HG03175 (cell line): ENCODE measurements around the gene CAD.
"Not testable (repeated sequence)": the region's sequence is repeated elsewhere in the genome, so short reads cannot be mapped to it uniquely, and the experiment has no call there.

Experiments used
- ATAC-seq: cut with Tn5 transposase; IDR thresholded peaks from one replicate; pipeline ENCODE4 v1.9.1; 2021; ENCODE audit warnings: mild to moderate bottlenecking, moderate library complexity; ENCODE audit not compliant: unreplicated experiment

The CAD gene

DNA sequence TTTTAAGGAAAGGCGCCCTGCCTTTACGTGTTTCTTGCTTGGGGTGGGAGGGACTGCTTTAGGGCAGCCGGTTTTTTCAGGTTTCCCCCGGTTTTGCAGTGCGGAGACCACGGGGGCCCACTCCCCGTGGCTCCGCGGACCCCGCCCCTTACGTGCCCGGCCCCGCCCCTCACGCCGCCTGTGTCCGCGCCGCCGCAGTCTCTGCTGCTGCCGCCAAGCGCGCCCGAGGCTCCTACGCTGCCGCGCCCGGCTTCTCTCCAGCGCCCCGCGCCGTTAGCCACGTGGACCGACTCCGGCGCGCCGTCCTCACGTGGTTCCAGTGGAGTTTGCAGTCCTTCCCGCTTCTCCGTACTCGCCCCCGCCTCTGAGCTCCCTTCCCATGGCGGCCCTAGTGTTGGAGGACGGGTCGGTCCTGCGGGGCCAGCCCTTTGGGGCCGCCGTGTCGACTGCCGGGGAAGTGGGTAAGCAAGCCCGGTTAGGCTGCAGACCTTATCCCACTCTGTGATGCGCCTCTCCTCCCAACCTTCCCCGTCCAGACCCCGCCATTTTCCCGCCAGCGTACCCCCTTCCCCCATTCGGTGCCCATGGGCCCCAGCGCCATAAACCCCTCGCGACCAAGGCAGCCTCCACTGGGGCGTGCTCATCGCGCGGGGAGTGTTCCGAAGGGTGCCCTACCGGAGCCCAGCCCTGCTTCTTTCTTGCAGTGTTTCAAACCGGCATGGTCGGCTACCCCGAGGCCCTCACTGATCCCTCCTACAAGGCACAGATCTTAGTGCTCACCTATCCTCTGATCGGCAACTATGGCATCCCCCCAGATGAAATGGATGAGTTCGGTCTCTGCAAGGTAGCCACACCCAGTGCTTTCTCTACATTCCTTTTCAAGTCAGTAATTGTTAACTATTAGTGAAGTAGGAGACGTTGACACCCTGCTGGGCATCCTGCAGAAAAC is at the start of gene CAD:
Gene CAD, plus strand, starts transcription at position 197 of the 949 bp plus-strand sequence. Its CDS starts 183 bp downstream, at position 380.
- ATAC-seq, result peak; percentile 72

DNA sequence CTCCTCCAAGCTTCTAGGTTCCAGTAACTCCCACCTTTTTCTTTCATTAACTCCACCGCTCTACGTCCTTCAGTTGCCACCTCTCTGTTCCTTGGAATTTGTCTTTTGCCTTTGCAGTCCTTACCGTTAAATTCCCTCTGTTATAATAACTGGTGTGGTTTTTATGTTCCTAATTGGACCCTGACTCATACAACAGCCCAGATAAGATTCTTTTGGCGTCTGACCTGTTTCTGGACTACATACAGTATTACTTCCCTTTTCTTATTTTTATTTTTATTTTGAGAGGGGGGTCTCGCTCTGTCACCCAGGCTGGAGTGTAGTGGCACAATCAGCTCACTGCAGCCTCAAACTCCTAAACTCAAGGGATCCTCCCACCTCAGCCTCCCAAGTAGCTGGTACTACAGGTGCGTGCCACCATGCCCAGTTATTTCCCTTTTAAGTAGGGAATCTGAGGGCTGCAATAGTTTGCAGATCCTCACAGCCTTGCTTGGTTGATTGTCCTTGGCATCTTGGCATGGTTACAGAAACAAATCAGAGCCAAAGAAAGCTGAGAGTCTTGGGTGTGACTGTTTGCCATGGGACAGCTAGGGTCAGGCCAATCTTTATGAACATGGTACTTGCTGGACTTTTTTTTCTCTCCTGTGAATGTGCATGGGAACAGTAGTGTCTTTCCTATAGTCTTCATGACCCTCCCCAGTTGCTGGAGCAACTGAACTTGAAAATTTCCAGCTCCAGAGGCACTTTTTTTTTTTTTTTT is 46.4 kb upstream of the CAD start:
- ATAC-seq, result no peak

DNA sequence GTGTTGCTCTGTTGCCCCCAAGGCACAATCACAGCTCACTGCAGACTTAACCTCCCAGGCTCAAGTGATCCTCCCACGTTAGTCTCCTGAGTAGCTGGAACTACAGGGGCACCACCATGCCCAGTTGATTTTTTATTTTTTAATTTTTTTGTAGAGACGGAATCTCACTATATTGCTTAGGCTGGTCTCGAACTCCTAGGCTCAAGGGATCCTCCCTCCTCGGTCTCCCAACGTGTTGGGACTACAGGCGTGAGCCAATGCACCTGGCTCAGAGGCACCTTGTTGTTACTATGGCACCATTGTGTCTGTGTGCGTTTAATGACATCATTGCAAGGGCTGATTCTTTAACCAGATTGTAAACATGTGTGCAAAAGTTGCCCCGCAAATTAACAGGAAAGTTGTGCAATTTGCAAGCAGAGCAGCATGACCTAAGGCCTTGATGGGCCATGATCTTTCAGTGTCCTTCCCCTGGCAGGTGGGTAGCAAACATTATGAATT is 45.8 kb upstream of the CAD start:
- no peak for ATAC-seq

DNA sequence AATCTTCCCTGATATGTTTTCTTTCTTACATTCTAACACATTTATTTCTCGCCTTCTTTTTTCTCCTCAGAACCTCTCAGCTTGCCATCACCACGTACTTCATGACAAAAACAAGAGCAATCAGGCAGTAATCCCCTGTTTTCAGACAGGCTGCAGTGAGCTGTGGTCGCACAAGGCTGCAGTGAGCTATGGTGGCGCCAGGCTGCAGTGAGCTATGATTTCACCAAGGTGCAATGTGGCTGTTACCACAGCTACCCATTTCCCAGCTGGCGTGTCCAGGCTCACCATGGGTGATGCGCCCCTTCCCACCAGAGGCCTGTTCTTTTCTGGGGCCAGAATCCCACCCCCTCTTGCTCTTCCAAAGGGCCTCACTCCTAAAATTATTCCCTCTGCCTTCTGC is 42.5 kb upstream of the CAD start:
- ATAC-seq, result no peak

DNA sequence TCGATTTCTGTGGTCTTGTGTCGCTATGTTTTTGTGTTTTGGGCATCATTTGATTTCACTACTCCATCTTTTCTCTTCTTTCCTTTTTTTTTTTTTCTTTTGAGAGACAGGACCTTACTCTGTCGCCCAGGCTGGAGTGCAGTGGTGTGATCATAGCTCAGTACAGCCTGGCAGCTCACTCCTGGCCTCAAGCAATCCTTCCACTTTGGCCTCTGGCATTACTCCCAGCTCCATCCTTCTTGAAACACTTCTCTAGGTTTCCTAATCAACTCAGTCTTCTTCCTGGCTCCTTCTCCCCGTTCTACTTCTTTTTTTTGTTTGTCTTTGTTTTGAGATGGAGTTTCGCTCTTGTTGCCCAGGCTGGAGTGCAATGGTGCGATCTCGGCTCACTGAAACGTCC is 41.8 kb upstream of the CAD start:
- ATAC-seq, result no peak

DNA sequence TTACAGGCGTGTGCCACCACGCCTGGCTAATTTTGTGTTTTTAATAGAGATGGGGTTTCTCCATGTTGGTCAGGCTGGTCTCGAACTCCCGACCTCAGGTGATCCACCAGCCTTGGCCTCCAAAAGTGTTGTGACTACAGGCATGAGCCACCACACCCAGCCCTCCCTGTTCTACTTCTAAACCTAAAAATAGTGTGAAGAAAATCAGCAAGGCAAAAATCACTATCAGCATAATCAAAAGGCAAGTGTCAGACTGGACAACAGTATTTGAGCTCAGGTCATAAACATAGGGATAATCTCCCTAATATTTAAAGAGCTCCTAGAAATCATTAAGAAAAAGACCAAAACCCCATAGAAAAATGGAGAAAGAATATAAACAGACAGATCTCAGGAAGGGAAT is 41.4 kb upstream of the CAD start:
- ATAC-seq, result not testable (repeated sequence)

DNA sequence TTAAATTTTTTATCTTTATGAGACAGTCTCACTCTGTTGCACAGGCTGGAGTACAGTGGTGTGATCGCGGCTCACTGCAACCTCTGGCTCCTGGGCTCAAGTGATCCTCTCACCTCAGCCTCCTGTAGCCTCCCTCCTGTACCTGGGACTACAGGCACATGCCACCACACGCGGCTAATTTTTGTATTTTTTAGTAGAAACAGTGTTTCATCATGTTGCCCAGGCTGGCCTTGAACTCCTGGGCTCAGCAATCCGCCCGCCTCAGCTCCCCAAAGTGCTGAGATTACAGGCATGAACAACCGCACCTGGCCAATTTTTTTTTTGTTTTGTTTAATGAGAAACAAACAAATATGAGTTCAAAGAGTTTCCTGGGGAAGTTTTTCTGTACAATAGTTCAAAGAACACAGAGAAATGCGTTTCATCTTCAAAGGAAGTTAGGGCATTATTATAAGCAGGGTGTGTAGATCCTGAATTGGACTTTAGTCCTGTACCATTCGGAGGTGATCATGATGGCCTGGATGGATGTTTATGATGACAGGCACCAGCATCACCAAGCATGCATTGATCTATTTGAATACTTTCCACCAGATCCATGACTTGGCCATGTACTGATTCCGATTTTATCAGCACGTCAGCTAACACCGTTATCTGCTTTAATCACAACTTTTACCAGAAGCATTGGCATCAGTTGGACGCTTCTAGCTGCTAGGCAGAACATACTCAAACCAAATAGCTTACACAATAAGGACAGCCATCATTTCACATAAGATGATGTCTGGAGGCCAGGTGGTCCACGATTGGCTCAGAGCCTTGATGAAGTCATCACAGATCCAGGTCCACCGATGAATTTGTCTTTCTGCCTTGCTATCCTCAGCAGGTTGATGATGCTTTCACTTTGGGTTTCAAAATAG is 39.5 kb upstream of the CAD start:
- ATAC-seq, result no peak

DNA sequence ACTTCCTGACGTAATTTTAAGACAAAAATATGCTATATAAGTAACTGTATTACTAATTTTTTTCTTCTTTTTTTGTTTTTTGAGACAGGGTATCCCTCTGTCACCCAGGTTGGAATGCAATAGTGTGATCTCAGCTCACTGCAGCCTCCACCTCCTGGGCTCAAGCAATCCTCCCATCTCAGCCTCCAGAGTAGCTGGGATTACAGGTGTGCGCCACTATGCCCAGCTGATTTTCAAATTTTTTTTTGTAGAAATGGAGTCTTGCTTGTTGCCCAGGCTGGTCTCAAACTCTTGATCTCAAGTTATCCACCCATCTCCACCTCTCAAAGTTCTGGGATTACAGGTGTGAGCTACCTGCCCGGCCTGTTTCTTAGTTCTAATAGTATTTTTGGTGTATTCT is 38.7 kb upstream of the CAD start:
- ATAC-seq, result no peak

DNA sequence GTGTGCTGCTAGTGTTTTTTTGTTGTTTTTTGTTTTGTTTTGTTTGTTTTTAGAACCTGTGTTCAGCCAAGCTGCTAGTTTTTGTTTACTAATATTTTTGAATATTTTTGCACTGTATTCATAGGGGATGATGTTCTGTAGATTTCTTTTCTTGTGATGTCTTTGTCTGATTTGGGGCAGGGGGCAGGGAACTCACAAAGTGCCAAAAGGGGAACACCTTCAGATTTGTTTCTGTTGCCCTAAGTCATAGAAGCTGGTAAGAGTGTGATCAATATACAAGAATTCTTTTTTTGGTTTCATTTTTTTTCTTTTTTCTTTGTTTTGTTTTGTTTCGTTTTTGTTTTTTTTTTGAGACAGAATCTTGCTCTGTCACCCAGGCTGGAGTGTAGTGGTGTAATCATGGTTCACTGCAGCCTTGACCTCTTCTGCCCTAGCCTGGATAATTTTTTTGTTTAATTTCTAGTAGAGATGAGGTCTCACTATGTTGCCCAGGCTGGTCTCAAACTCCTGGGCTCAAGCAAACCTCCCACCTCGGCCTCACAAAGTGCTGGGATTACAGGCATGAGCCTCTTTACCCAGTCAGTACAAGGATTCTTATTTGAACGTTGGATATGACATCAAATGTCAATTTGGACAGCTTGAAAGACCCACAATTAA is 37.7 kb upstream of the CAD start:
- ATAC-seq, result no peak

DNA sequence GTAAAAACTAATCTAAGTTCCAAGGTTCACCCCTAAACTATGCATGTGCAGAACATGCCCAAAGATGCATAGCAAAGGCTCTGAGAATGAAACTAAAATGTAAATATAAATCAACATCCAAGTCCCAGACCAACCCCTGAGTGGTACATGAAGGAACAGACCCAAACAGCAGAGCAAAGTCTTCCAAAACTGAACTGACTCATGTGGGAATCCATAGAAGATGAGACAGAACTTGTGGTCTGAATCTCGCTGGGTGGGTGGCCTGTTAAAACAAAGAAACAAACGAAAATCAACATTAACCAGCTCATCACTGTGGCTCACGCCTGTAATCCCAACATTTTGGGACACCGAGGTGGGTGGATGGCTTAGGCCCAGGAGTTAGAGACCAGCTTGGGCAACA is 34.8 kb upstream of the CAD start:
- ATAC-seq, result no peak

DNA sequence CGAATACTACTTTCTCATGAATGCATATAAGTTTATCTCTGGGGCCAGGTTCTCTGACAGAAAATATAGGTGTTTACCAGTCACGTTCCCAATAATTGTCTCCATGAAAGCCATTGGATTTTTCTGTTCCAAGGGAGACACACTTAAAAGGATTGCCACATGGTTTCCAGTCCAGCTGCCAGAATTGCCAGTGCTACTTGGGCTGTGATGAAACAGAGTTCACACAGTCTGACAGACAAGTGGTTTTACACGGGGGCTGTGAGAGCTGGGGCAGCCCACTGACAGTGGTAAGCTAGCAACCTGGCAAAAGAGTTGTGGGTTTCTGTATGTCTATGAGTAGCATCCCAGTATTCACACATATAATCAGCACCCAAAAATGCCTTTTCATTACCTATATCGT is 33.1 kb upstream of the CAD start:
- no peak for ATAC-seq

DNA sequence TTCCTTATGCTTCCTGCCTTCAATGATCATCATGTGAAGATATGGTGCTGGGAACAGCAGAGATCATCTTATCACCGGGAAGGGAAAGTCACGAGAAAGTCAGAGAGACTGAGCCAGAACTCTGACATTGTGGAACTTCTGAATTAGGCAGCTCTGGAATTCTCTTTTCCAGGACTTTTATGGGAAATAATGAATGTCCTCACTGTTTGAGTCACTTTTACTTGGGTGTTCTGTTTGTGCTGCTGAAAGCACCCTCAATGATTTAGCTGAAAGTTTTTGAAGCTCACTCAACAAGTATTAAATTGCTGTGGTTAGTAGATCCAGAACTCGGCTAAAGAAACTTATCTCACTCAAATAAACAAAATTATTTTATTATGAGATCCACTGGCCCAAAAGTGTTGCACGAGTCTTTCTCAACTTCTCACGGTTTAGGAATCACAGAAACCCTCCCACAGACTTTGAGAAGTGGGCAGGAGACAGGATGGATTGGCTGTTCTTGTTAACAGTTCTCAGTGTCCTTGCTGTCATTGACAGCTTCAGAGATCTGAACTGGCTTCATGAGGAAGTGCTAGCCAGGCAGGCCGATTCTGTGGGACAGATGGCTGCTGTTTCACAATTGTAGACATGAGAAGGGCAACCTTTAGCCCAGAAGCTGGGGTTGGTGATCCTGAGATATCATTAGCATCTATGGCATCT is 31.7 kb upstream of the CAD start:
- no peak for ATAC-seq

DNA sequence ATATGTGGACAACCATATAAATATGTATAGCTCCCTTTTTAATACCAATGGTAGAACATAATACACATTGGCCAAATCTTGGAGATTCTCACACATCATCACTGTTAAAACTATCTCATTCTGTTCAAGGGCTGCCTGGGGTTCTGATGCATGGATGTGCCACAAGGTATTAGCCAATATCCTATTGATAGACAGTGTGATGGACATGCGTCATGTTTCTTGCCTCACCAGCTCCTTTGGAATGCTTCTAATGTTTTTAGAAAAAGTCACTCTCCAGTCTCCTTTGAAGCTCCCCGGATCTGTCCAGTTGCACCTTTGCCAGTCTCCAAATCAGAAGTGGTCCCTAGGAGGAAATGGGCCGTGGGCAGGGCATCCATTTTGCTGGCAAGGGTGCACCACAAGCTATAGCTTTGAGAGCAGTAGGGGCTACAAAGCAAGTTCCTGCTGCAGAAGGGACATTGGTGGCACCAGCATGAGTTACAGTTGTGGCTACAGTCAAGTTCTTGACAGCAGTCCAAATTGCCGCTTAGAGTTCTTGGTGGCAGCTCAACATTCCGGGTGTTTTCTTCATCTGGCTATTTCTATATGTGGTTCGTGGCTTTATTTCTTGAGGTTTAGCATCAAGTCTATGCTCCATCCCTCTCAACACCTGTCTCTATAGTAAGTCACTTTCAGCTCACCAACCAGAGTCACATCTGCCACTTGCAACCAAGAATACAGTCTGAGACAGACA is 30.4 kb upstream of the CAD start:
- no peak for ATAC-seq

DNA sequence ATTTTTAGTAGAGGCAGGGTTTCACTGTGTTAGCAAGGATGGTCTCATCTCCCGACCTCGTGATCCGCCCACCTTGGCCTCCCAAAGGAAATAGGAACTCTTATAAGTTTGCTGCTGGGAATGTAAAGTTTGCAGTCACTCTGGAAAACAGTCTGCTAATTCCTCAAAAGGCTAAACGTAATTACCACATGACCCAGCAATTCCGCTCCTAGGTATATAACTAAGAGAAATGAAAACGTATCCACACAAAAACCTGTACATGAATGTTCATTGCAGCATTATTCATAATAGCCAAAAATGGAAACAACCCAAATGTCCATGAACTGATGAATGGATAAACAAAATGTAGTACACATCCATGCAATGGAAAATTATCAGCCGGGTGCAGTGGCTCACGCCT is 27.2 kb upstream of the CAD start:
- no peak for ATAC-seq

DNA sequence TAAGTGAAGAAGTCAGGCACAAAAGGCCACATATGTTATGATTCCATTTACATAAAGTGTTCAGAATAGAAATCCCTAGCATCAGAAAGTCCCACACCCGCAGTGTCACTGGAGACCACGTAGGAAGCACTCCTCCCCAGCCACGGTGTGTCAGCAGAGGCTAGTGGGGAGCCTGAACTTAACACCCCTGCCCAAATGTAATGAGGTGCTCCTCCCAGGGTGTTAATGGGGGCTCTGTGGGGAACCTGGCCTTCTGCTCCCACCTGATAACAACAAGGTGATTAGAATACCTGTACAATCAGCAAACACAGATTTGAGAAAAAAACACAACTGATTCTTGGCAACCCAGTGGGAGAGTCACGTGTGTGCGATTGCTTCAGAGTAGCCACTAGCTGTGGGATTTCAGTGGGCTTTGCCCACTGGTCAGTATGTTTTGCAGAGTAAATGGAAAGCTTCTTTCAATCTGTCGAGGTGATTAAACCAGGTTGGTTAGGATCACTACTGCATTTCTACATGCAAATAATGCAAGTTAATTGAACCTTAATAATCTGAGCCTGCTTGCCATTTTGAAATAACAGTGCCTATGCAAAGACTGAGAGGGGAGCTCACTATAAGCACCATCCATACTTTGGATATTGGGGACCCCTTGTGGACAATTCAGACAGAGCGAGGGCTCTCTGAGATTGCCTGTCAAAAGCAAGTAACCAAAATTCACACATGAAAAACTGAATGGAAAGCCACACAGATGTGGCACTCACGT is 25.9 kb upstream of the CAD start:
- ATAC-seq, result no peak

DNA sequence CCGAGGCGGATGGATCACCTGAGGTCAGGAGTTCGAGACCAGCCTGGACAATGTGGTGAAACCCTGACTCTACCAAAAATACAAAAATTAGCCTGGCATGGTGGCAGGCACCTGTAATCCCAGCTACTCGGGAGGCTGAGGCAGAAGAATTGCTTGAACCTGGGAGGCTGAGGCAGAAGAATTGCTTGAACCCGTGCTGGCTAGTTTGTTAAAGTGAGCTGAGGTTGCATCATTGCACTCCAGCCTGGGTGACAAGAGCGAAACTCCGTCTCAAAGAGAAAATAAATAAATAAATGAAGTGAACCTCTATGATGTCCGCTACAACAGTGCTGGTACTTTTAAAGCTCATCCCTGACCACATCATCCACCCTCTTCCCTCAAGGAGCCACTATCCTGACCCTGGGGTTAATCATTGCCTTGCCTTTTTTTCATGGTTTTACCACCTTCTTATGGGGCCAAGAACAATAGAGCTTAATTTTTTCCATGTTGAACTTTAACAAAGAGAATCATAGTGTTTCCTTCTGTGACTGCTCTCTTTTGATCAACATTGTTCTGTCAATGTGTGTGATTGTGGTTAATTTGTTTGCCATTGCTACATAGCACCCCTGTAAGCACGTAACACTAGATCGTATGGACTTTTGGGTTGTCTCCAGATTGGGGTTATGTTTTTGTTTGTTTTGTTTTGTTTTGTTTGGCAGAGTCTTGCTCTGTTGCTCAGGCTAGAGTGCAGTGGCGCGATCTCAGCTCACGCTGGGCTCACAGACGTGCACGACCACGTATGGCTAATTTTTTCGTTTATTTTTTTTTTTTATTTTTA is 22.4 kb upstream of the CAD start:
- no peak for ATAC-seq

DNA sequence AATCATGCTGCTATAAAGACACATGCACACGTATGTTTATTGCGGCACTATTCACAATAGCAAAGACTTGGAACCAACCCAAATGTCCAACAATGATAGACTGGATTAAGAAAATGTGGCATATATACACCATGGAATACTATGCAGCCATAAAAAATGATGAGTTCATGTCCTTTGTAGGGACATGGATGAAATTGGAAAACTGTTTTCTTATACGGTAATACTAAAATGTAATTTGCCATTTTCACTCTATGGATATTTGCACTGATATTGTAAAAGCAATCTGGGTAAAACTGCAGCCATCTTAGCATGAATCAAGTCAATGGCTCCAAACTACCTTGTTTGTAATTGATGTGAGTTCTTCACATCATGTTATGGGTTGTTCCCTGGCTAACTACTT is 21.4 kb upstream of the CAD start:
- ATAC-seq, result not testable (repeated sequence)
